ENCODE data around the gene ZCCHC18. TPM values are rescaled to one million over a fixed set of nuclear protein-coding genes. Genes with fewer than 3 reads are reported as not detected.

ZCCHC18 gene
- total and polyA plus RNA-seq, 2 donors (not counting 1 experiment from before 2014, with no cell fraction given), result 16.9 to 28.2 TPM

- Mint-ChIP-seq H3K9me3 (ENCODE audit: insufficient read depth) (no peaks in the 10 kb centered on the region), H3K4me1 (peaks cover 23% of the 10 kb centered on the region), H3K4me3 (no peak overlapping the region), H3K27me3 (no peaks in the 10 kb centered on the region), H3K27ac (no peak overlapping the region)
- no peak overlapping the region for H3K9ac ChIP-seq (ENCODE audit: low read length)
- intact Hi-C loops (cut with micrococcal nuclease), result loop anchor here (1.0 to 2.0 kb wide), 4 partner anchors 20 to 291 kb away; partner anchors contain the start of gene SLC25A53
- H3K27ac ChIP-seq (ENCODE audit: low read length in 2 of 2), result no peak overlapping the region
- H3K4me1 ChIP-seq (ENCODE audit: control insufficient read depth in 2 of 2, insufficient read depth in 2 of 2, low read length in 2 of 2), result peaks cover 7 to 14% of the 10 kb centered on the region in 2 donors
- WGBS (ENCODE audit: insufficient coverage), result 19% methylated on average over 4 of the region's 10 CpGs
- TF ChIP-seq CTCF (IDR thresholded peaks at IDR 0.05) (peak; percentile 77), EZH2 (IDR thresholded peaks at IDR 0.05; ENCODE audit: borderline replicate concordance, insufficient read depth, low read depth, low read length, poor library complexity, severe bottlenecking) (no peak)
- peaks cover 23% of the 10 kb centered on the region for H3K79me2 ChIP-seq (ENCODE audit: control insufficient read depth, insufficient read depth, low read length)
- peak; percentile 62 for ATAC-seq (ENCODE audit: low read depth)
- no peak overlapping the region for H2AFZ ChIP-seq (ENCODE audit: insufficient read depth, low read depth, low read length, poor library complexity, severe bottlenecking)
- peak; percentile 77 for DNase-seq
- H4K20me1 ChIP-seq (ENCODE audit: control insufficient read depth, insufficient read depth, low read length, poor library complexity, severe bottlenecking), result no peaks in the 10 kb centered on the region
- POLR2A ChIA-PET, result interaction anchor here (1.1 kb wide), 1 partner anchor 23 kb away, joined by 3 read pairs; no protein-coding TSS in a partner anchor
- peak overlapping the region; percentile 48 for H3K4me2 ChIP-seq (replicated peaks; ENCODE audit: low read depth, low read length, poor library complexity, severe bottlenecking)
- H3K4me3 ChIP-seq (ENCODE audit: control extremely low read depth in 1 of 5, extremely low read depth in 1 of 5, insufficient read depth in 1 of 5, low read depth in 2 of 5, low read length in 4 of 5), result no peak overlapping the region
- H3K36me3 ChIP-seq (replicated peaks in 1 of 2; ENCODE audit: control extremely low read depth in 1 of 2, control insufficient read depth in 1 of 2, extremely low read depth in 1 of 2, insufficient read depth in 2 of 2, low read length in 1 of 2), result peaks cover 0 to 2% of the 10 kb centered on the region in 2 experiments
- no peaks in the 10 kb centered on the region for H3K27me3 ChIP-seq (replicated peaks in 1 of 4; ENCODE audit: control extremely low read depth in 1 of 4, control insufficient read depth in 3 of 4, insufficient read depth in 4 of 4, low read length in 3 of 4)
- CTCF ChIA-PET, result interaction anchor here (0.7 to 3.5 kb wide), 17 partner anchors 11 to 291 kb away, joined by 3 to 33 read pairs (median 5); partner anchors contain the start of genes SLC25A53 and ZCCHC18
- no peaks in the 10 kb centered on the region for H3K9me3 ChIP-seq (ENCODE audit: control extremely low read depth in 1 of 3, control insufficient read depth in 2 of 3, insufficient read depth in 1 of 3, low read length in 2 of 3)
Measured at GRCh38 chrX:104136241-104137019, 24.1 kb downstream of the ZCCHC18 start.

- H3K9me3 Mint-ChIP-seq (ENCODE audit: insufficient read depth), result no peaks in the 10 kb centered on the region
- Histone ChIP-seq H3K36me3 (replicated peaks in 1 of 2; ENCODE audit: control extremely low read depth in 1 of 2, control insufficient read depth in 1 of 2, extremely low read depth in 1 of 2, insufficient read depth in 2 of 2, low read length in 1 of 2) (peaks cover 0 to 2% of the 10 kb centered on the region in 2 experiments), H3K79me2 (ENCODE audit: control insufficient read depth, insufficient read depth, low read length) (peaks cover 32% of the 10 kb centered on the region), H3K4me1 (ENCODE audit: control insufficient read depth in 2 of 2, insufficient read depth in 2 of 2, low read length in 2 of 2) (peaks cover 7 to 14% of the 10 kb centered on the region in 2 donors), H3K4me3 (ENCODE audit: control extremely low read depth in 1 of 5, extremely low read depth in 1 of 5, insufficient read depth in 1 of 5, low read depth in 2 of 5, low read length in 4 of 5) (no peak overlapping the region), H2AFZ (ENCODE audit: insufficient read depth, low read depth, low read length, poor library complexity, severe bottlenecking) (no peak overlapping the region), H3K27ac (ENCODE audit: low read length in 2 of 2) (no peak overlapping the region), H3K27me3 (replicated peaks in 1 of 4; ENCODE audit: control extremely low read depth in 1 of 4, control insufficient read depth in 3 of 4, insufficient read depth in 4 of 4, low read length in 3 of 4) (no peaks in the 10 kb centered on the region), H4K20me1 (ENCODE audit: control insufficient read depth, insufficient read depth, low read length, poor library complexity, severe bottlenecking) (no peaks in the 10 kb centered on the region), H3K9me3 (ENCODE audit: control extremely low read depth in 1 of 3, control insufficient read depth in 2 of 3, insufficient read depth in 1 of 3, low read length in 2 of 3) (no peaks in the 10 kb centered on the region), H3K4me2 (replicated peaks; ENCODE audit: low read depth, low read length, poor library complexity, severe bottlenecking) (no peak overlapping the region), H3K9ac (ENCODE audit: low read length) (no peak overlapping the region)
- H3K4me1 Mint-ChIP-seq, result peaks cover 23% of the 10 kb centered on the region
- TF ChIP-seq CTCF (IDR thresholded peaks at IDR 0.05), result no peak
- TF ChIP-seq EZH2 (IDR thresholded peaks at IDR 0.05; ENCODE audit: borderline replicate concordance, insufficient read depth, low read depth, low read length, poor library complexity, severe bottlenecking), result no peak
- WGBS (ENCODE audit: insufficient coverage), result 95% methylated on average over 3 of the region's 3 CpGs
- peak overlapping the region; percentile 20 for H3K27ac Mint-ChIP-seq
- no peak for ATAC-seq (ENCODE audit: low read depth)
- no peaks in the 10 kb centered on the region for H3K27me3 Mint-ChIP-seq
- ChIA-PET CTCF (interaction anchor here (0.7 to 3.5 kb wide), 12 partner anchors 12 to 293 kb away, joined by 3 to 33 read pairs (median 10); partner anchors contain the start of genes SLC25A53 and ZCCHC18), POLR2A (interaction anchor here (1.1 kb wide), 1 partner anchor 24 kb away, joined by 3 read pairs; no protein-coding TSS in a partner anchor)
- intact Hi-C loops (cut with micrococcal nuclease), result loop anchor here (2.0 kb wide), 1 partner anchor 19 kb away; the partner anchor contains the start of gene SLC25A53
- peak; percentile 8 for DNase-seq
- no peak overlapping the region for H3K4me3 Mint-ChIP-seq
Measured at GRCh38 chrX:104137496-104137895, 25.2 kb downstream of the ZCCHC18 start.
